Measurements from ENCODE around the gene PRPF38B. TPM values are rescaled to one million over a fixed set of nuclear protein-coding genes. Genes with fewer than 3 reads are reported as not detected.

Gene PRPF38B
- total and polyA plus RNA-seq, 9 of the 15 experiments (the other 6 are each of a cell fraction or from before 2014, with no cell fraction given) = 25.3 to 85.5 (median 66.4) TPM

- TF ChIP-seq ILK (tag; IDR thresholded peaks at IDR 0.05; ENCODE audit: borderline replicate concordance, low read depth) (no peak), MTF1 (CRISPR knock-in tag; IDR thresholded peaks at IDR 0.05; ENCODE audit: borderline replicate concordance) (no peak), ZNF586 (CRISPR knock-in tag; conservative IDR thresholded peaks at IDR 0.05) (no peak), NCOA2 (IDR thresholded peaks at IDR 0.05; ENCODE audit: partially characterized antibody in 2 of 2) (no peak), ZBTB12 (CRISPR knock-in tag; IDR thresholded peaks at IDR 0.05) (no peak), BCLAF1 (IDR thresholded peaks at IDR 0.05; ENCODE audit: borderline replicate concordance in 1 of 2, control insufficient read depth in 1 of 2, low read depth in 2 of 2, low read length in 1 of 2) (0 out of 4 replicates have a peak, but pooled peaks of 1 of the 2 experiments have one; percentile 76), GATAD2A (IDR thresholded peaks at IDR 0.05) (no peak), C11orf30 (IDR thresholded peaks at IDR 0.05; ENCODE audit: low read depth) (no peak), ZKSCAN8 (CRISPR knock-in tag; IDR thresholded peaks at IDR 0.05) (no peak), ZNF3 (CRISPR knock-in tag; IDR thresholded peaks at IDR 0.05) (no peak), MEIS2 (IDR thresholded peaks at IDR 0.05; ENCODE audit: partially characterized antibody) (no peak), POLR2A (conservative IDR thresholded peaks at IDR 0.05) (peak; percentile 83), ETV1 (tag; conservative IDR thresholded peaks at IDR 0.05; ENCODE audit: low read depth) (no peak), ARID2 (IDR thresholded peaks at IDR 0.05) (no peak), PML (IDR thresholded peaks at IDR 0.05; ENCODE audit: low read length) (peak; percentile 66), BCL6 (CRISPR knock-in tag; IDR thresholded peaks at IDR 0.05) (no peak), ZNF280B (CRISPR knock-in tag; IDR thresholded peaks at IDR 0.05) (no peak), ZNF384 (IDR thresholded peaks at IDR 0.05; ENCODE audit: low read depth, low read length) (no peak), CHD2 (IDR thresholded peaks at IDR 0.05; ENCODE audit: low read depth, low read length) (no peak)
- TF ChIP-seq, protein P1, sequence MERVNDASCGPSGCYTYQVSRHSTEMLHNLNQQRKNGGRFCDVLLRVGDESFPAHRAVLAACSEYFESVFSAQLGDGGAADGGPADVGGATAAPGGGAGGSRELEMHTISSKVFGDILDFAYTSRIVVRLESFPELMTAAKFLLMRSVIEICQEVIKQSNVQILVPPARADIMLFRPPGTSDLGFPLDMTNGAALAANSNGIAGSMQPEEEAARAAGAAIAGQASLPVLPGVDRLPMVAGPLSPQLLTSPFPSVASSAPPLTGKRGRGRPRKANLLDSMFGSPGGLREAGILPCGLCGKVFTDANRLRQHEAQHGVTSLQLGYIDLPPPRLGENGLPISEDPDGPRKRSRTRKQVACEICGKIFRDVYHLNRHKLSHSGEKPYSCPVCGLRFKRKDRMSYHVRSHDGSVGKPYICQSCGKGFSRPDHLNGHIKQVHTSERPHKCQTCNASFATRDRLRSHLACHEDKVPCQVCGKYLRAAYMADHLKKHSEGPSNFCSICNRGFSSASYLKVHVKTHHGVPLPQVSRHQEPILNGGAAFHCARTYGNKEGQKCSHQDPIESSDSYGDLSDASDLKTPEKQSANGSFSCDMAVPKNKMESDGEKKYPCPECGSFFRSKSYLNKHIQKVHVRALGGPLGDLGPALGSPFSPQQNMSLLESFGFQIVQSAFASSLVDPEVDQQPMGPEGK (CRISPR knock-in tag; IDR thresholded peaks at IDR 0.05; ENCODE audit: borderline replicate concordance) = no peak
- TF ChIP-seq, protein P2, sequence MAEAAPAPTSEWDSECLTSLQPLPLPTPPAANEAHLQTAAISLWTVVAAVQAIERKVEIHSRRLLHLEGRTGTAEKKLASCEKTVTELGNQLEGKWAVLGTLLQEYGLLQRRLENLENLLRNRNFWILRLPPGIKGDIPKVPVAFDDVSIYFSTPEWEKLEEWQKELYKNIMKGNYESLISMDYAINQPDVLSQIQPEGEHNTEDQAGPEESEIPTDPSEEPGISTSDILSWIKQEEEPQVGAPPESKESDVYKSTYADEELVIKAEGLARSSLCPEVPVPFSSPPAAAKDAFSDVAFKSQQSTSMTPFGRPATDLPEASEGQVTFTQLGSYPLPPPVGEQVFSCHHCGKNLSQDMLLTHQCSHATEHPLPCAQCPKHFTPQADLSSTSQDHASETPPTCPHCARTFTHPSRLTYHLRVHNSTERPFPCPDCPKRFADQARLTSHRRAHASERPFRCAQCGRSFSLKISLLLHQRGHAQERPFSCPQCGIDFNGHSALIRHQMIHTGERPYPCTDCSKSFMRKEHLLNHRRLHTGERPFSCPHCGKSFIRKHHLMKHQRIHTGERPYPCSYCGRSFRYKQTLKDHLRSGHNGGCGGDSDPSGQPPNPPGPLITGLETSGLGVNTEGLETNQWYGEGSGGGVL (CRISPR knock-in tag; IDR thresholded peaks at IDR 0.05) = no peak
Measured at GRCh38 chr1:108706643-108707042, 14.5 kb downstream of the PRPF38B start (continued).

Measured in K562 (cell line).